GM19438 (cell line): ENCODE data around the gene ZNF367.
"Not testable (repeated sequence)": the region's sequence is repeated elsewhere in the genome, so short reads cannot be mapped to it uniquely, and the experiment has no call there.

Experiments
- ATAC-seq: cut with Tn5 transposase; IDR thresholded peaks from one replicate; pipeline ENCODE4 v1.9.1; 2021; ENCODE audit warnings: low read depth; ENCODE audit not compliant: unreplicated experiment

ZNF367 gene

DNA sequence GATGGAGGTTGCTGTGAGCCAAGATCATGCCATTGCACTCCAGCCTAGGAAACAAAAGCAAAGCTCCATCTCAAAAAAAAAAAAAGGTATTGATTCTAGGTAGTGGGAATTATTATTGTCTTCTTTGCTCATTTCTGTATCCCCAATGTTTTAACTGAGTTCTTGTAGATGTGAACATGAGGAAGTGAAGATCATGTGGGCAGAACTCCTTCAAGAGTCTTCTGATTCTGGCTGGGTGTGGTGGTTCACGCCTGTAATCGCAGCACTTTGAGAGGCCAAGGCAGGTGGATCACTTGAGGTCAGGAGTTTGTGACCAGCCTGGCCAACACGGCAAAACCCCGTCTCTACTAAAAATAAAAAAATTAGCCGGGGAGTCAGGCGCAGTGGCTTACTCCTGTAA is 42.7 kb downstream of the ZNF367 start:
- not testable (repeated sequence) for ATAC-seq

DNA sequence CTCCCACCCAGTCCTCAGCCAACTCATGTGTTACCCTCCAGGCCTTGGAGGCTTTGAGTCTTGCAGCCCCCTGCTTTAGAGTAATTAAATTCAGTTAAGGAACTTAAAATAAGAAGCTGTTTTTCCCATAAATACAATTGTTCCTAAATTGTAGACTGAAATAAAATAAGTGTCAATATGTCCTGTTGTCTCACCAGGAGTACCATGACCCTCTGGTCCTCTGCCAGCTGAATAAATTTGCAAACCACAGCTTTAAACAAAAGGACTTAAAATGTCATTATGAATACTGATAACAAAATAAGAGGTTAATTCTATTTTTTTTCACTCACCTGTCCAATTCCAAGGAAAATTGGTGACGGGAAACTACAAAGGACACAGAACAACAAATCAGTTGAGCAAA is 50.2 kb downstream of the ZNF367 start:
- no peak for ATAC-seq

DNA sequence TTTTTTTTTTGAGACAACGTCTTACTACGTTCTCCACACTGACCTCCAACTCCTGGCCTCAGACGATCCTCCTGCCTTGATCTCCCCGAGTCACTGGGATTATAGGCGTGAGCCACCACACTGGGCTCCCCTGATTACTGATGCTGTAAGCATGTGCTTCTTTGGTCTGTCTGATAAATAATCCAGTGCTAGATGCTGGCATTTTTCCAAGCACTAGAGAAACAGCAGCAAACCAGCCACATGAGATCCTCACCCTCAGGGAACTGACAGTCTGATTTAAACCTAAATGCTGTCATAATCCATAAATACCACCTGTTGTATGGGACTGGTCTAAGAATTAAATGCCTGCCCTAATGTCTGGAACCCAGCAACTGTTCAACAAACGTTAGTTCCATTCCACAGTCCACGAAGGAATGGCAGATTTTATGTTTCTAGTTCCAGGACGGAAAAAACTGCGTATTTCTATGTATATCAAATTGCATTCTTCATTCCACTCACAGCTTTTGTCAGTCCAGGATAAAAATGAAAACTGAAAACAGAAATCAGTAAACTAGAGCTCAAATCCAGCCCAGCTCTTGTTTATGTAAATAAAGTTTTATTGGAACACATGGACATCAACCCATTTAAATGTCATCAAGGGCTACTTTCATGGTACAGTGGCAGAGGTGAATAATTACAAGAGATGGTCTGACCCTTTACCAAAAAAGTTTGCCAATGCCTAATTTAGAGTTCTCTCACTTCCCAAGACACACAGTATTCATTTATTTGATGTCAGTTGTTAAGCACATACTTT is 54.8 kb downstream of the ZNF367 start:
- no peak for ATAC-seq

DNA sequence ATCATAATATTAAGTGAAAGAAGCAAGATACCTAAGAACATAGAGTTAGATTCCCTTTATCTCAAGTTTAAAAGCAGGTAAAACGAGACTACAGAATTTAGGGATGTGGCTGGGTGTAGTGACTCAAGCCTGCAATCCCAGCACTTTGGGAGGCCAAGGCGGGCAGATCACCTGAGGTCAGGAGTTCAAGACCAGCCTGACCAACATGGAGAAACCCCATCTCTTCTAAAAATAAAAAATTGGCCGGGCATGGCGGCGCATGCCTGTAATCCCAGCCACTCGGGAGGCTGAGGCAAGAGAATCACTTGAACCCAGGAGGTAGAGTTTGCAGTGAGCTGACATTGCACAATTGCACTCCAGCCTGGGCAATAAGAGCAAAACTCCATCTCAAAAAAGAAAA is 56.1 kb downstream of the ZNF367 start:
- not testable (repeated sequence) for ATAC-seq

DNA sequence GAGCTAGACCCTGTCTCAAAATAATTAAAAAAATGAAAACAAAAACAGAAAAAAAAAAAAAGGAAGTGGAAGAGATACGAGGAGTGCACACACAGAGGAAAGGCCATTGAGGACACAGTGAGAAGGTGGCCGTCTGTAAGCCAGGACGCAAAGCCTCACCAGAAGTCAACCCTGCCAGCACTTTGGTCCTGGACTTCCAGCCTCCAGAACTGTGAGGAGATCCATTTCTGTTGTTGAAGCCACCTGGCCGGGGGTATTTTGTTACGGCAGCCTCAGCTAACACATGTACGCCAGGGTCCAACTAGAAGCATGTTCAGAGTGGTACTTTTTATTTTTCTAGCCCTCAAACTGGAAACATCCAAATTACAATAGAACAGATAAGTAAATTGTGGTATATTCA is 56.5 kb downstream of the ZNF367 start:
- ATAC-seq, result no peak

DNA sequence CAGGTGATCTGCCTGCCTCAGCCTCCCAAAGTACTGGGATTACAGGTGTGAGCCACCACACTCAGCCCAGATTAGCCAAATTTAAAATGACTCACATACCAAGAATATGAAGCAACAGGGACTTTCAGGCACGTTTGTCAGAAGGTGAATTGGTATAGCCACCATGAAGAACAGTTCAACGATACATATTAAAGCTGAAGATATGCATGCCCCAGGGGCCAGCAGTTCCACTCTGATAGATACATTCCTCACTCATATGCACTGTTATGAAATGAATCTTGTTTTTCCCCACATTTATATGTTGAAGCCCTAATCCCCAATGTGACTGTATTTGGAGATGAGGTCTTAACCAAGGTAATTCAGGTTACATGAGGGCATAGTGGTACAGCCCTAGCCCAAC is 57.2 kb downstream of the ZNF367 start:
- no peak for ATAC-seq

DNA sequence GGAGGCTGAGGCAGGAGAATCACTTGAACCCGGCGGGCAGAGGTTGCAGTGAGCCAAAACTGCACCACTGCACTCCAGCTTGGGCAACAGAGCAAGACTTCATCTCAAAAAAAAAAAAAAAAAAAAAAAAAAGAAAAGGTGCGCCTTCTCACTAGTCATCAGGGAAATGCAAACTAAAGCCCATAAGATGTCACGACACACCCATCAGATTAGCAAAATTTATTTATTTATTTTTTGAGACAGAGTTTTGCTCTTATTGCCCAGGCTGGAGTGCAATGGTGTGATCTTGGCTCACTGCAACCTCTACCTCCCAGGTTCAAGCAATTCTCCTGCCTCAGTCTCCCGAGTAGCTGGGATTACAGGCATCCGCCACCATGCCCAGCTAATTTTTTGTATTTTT is 57.6 kb downstream of the ZNF367 start:
- not testable (repeated sequence) for ATAC-seq

DNA sequence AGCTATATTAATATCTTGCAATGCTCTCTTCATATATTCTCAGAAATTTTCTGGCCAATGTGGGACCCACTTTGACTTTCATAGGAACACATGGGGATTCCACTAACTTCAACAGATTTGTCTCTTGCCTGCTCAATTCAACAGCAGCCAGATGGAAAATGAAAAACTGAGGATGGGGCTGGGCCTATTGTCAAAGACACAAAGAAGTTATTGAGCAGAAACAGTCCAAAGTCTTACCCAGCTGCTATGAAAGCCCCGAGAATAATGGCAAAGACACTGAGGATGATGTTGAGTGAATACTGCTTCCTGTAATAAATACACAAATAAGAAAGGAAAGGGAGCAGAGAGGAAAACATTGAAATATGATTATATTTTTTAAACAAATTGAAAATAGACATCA is 67.3 kb downstream of the ZNF367 start:
- ATAC-seq, result no peak

DNA sequence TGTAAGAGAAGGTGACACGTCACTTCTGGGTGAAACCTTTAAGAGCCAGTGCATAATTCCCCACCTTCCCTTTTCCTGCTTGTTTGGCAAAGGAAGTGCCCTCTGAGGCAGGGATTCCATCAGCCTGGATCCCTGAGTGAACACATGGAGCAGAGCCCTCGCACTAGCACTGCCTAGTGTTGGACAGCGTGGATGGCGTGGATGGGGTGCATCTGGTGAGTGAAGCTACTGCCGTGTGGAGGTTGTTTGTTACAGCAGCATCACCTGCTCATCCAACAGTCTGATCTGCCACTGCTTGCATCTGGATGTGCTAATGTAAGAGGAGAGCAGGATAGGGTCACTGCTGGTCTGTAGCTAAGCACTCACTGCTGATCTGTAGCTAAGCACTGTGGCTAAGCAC is 69.9 kb downstream of the ZNF367 start:
- no peak for ATAC-seq

DNA sequence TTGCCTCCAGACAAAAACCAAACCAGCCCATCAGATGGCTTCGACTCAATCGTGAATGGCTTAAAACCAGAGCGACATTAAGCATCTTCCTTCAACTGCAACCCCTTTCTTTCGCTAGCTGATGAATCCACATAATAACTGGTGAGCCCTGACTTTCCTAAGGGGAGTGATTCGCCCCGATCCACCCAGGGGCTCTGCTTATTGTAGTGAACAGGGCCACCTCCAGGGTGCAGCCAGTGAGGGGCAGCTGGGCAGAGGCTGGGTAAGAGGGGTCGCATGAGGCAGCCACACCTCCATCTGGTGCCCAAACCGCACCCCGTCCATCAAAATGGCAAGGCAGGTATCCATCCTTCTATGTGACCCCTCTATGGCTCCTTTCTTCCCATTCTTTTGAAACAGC is 72.6 kb downstream of the ZNF367 start:
- no peak for ATAC-seq

DNA sequence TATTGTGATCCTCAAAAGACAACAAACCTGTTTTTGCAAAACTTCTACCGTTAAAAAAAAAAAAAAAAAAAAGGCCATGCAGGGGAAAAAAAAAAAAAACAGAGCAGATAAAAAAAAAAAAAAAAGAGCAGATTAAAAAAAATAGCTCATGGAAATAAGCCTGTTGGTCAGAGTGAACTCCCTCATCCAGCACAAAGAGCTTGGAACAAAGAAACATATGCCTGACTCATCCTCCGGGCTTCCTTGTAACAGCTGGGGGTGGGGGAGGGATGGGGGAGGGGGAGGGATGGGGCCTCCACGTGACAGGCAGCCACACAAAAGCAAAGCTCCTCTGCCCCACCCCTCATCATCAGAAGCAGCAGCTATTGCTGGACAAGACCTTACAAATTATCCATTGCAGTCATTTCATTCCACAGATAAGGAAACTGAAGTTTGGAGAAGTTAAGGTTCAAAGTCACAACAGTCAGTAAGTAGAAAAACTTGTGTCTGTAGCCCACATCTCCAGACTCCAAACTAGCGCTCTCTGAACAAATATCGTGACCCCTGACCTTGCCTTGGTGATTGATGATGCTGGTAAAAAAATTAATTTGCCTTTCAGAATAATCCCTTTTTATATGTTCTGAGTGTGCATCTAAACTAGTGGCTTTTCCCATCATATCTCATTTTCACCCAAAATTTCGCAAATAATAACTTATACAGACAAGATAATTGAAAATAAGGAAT is 73.6 kb downstream of the ZNF367 start:
- ATAC-seq, result no peak

DNA sequence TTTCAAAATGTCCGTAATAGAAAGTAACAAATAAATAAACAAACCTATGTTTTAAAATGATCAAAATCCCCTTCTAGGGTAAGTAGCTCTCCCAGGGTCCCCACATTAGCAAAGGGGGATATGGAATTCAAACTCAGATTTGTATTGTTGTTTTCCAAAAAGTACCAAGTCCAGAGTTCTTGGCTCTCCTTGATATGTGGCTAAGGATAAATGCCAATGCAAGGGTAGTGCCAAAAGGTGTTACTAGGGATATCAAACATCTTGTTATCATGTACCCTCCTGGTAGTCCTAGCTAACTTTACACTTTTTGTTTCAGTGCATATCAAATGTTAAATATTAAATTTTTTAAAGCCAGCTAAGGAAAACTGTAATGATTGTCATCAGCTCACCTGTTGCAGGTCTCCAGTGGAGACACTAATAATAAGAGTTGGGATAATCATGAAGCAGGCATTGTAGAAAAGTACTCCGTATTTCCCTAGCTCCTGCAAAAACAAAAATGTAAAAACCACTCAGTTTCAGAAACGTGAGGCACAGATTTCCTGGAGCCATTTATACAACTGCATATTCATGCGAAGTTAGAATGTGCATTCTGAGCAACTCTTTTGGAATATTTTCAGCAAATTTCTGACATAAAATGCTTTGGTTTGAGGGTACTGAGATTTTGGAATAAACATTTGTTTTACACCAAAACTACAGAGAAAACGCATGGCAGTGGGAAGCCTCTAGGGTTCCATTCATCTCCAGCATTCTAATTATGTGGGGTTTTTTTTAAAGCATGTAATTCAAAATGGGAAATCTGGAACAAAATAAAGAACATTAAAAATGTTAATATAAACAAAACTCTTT is 74.4 kb downstream of the ZNF367 start:
- ATAC-seq, result no peak

DNA sequence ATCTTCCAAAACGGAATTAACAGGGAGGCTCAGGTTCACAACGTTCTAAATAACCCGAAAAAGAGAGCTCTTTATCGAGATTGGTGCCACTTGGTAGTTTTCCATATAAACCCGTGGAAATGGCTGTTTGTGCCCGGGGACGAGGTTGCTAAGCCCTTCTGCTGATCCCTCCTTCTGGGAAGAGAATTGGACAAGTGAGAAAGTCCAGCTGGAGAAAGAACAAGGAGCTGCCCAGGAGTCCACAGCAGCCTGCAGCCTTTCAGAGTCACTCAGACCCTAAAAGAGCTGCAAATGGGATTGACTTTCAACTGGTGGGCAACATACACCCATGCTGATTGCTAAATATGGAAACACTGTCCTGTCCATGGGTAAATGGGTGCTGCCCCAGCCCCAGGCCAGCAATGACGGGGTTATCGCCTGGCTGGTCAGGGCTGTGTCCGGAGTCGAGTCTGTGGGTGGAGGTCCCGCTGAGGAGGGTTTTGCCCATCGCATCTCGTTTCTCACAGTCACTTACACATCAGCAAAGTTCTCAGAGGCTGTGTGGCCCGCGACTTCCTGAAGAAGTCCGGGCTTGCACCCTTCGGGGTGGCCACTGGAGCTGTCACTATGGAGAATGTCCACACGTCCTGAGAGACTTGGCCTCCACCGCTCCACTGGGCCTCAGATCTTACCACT is 75.5 kb downstream of the ZNF367 start:
- no peak for ATAC-seq

DNA sequence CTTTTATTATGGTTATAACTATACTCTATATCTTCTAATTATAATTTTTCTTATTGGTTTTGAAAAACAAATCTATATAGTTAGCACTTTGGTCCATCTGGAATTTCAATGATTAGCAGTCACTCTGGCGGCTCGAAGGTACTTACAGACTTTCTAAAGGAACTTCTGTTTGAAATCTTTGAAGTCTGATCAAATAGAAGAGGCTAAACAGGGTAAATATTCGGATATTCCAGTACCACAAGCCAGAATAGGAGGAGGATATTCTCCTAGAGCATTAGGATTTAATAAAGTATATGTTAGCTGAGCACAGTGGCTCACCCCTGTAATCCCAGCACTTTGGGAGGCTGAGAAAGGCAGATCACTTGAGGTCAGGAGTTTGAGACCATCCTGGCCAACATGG is 77.5 kb downstream of the ZNF367 start:
- ATAC-seq, result no peak

DNA sequence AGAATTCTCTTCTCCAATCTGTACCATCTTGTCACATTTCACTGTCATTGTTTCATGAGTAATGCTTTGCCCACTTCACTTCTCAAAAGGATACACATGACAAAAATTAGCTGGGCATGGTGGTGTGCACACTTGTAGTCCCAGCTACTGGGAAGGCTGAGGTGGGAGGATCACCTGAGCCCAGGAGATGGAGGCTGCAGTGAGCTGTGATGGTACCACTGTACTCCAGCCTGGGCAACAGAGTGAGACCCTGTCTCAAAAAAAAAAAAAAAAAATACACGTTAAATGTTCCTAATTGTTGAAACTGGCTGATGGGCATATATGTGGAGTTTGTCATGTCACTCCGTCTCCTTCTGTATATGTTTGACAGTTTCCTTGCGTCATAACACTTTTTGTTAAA is 79.9 kb downstream of the ZNF367 start:
- no peak for ATAC-seq
